HG03108 (cell line): Measurements from ENCODE around the gene PRKAR1B.

Experiments used
- ATAC-seq: cut with Tn5 transposase; IDR thresholded peaks from one replicate; pipeline ENCODE4 v1.9.1; 2021; ENCODE audit warnings: moderate library complexity; ENCODE audit not compliant: unreplicated experiment

PRKAR1B gene

GRCh38 chr7:594212-594913 is 132.7 kb downstream of the PRKAR1B start:
- no peak for ATAC-seq

GRCh38 chr7:593324-594115 is 133.6 kb downstream of the PRKAR1B start:
- ATAC-seq, result no peak

GRCh38 chr7:591856-592628 is 135.0 kb downstream of the PRKAR1B start:
- no peak for ATAC-seq

GRCh38 chr7:590731-591551 is 136.1 kb downstream of the PRKAR1B start:
- ATAC-seq, result no peak

GRCh38 chr7:589781-590575 is 137.1 kb downstream of the PRKAR1B start:
- no peak for ATAC-seq

- ATAC-seq, result no peak
Measured at GRCh38 chr7:587767-588166, 139.3 kb downstream of the PRKAR1B start.

GRCh38 chr7:586494-586893 is 140.6 kb downstream of the PRKAR1B start:
- no peak for ATAC-seq

- no peak for ATAC-seq
Measured at GRCh38 chr7:585873-586272, 141.2 kb downstream of the PRKAR1B start.

GRCh38 chr7:585229-585711 is 141.8 kb downstream of the PRKAR1B start:
- no peak for ATAC-seq

- ATAC-seq, result no peak
Measured at GRCh38 chr7:584820-585219, 142.3 kb downstream of the PRKAR1B start.

- ATAC-seq, result no peak
Measured at GRCh38 chr7:584122-584465, 143.0 kb downstream of the PRKAR1B start.

GRCh38 chr7:583410-584121 is 143.5 kb downstream of the PRKAR1B start:
- no peak for ATAC-seq

- ATAC-seq, result no peak
Measured at GRCh38 chr7:582931-583330, 144.2 kb downstream of the PRKAR1B start.

- ATAC-seq, result no peak
Measured at GRCh38 chr7:582081-582835, 144.8 kb downstream of the PRKAR1B start.

GRCh38 chr7:578386-578785 is 148.7 kb downstream of the PRKAR1B start:
- ATAC-seq, result no peak

- no peak for ATAC-seq
Measured at GRCh38 chr7:577741-578370, 149.2 kb downstream of the PRKAR1B start.

- no peak for ATAC-seq
Measured at GRCh38 chr7:577278-577665, 149.8 kb downstream of the PRKAR1B start.
